SK-N-SH (cell line): ENCODE measurements around the gene RASGRF2. TPM values are rescaled to one million over a fixed set of nuclear protein-coding genes. Genes with fewer than 3 reads are reported as not detected.

Experiments
- CTCF ChIA-PET: fragments of 300-600, 350-600 bp; formaldehyde crosslinking; extraction: SDS; loops from one replicate; lab custom pipeline; 2021; lab: Yijun Ruan, JAX
- POLR2A ChIA-PET: fragments of 350-600 bp; sonication (Branson Sonifier 250); formaldehyde crosslinking; extraction: SDS; loops from one replicate; lab custom pipeline; 2020; ENCODE audit warnings: antibody characterized with exemption, inconsistent platforms; lab: Yijun Ruan, JAX
- DNase-seq: peaks from one replicate; pipeline ENCODE4 v3.0.0; 2012
- H2AFZ ChIP-seq: fragments of 200-600 bp; sonication (generic); 2 replicates; pipeline ENCODE4 v1.8.1; 2016; ENCODE audit warnings: antibody characterized with exemption, mild to moderate bottlenecking, low read depth
- H3F3A ChIP-seq: fragments of 200-600 bp; sonication (generic); replicated peaks from 2 replicates; pipeline ENCODE3; 2016; ENCODE audit warnings: antibody characterized with exemption, mild to moderate bottlenecking; ENCODE audit not compliant: insufficient read depth
- H3K27ac ChIP-seq, 2 experiments: fragments of 200-500 bp in 1 of 2; fragments of 200-600 bp in 1 of 2; sonication (Bioruptor generic) in 1 of 2; sonication (generic), shearing (Covaris generic) in 1 of 2; 2 replicates each; pipeline versions ENCODE4 v1.5.1 to v1.6.1; 2014 to 2016; ENCODE audit warnings: low read depth in 2 of 2, inconsistent platforms in 1 of 2, low read length in 1 of 2, mild to moderate bottlenecking in 1 of 2, mixed read lengths in 1 of 2
- H3K27me3 ChIP-seq: fragments of 200-600 bp; sonication (generic), shearing (Covaris generic); 2 replicates; pipeline ENCODE4 v1.6.1; 2016; ENCODE audit warnings: mixed run types; ENCODE audit not compliant: insufficient read depth
- H3K36me3 ChIP-seq, 2 experiments: fragments of 200-500 bp in 1 of 2; fragments of 200-600 bp in 1 of 2; sonication (Bioruptor generic) in 1 of 2; sonication (generic) in 1 of 2; replicated peaks in 1 of 2; 2 replicates each; pipeline versions ENCODE3 to v1.5.1; 2014 to 2016; ENCODE audit warnings: low read length in 1 of 2, mild to moderate bottlenecking in 1 of 2; ENCODE audit not compliant: insufficient read depth in 2 of 2, control insufficient read depth in 1 of 2
- H3K4me1 ChIP-seq, 2 experiments: fragments of 200-500 bp in 1 of 2; fragments of 200-600 bp in 1 of 2; sonication (Bioruptor generic) in 1 of 2; sonication (generic), shearing (Covaris generic) in 1 of 2; 2 replicates each; pipeline versions ENCODE4 v1.5.1 to v1.6.1; 2014 to 2016; ENCODE audit warnings: low read depth in 1 of 2, low read length in 1 of 2, mixed run types in 1 of 2; ENCODE audit not compliant: insufficient read depth in 2 of 2, control insufficient read depth in 1 of 2
- H3K4me2 ChIP-seq: fragments of 200-600 bp; sonication (generic), shearing (Covaris generic); 2 replicates; pipeline ENCODE4 v1.6.1; 2017; ENCODE audit warnings: mixed run types
- H3K4me3 ChIP-seq, 2 experiments: fragments of 200-500 bp in 1 of 2; fragments of 200-600 bp in 1 of 2; sonication (Bioruptor generic) in 1 of 2; sonication (generic), shearing (Covaris generic) in 1 of 2; 2 replicates each; pipeline versions ENCODE4 v1.5.1 to v1.8.1; 2014 to 2016; ENCODE audit warnings: low read depth in 2 of 2, inconsistent platforms in 1 of 2, low read length in 1 of 2, mild to moderate bottlenecking in 1 of 2, mixed read lengths in 1 of 2, moderate library complexity in 1 of 2
- H3K79me2 ChIP-seq: fragments of 200-600 bp; sonication (generic); 2 replicates; pipeline ENCODE4 v1.8.1; 2017; ENCODE audit warnings: mild to moderate bottlenecking; ENCODE audit not compliant: insufficient read depth
- H3K9ac ChIP-seq: fragments of 200-600 bp; sonication (generic); 2 replicates; pipeline ENCODE4 v1.6.1; 2017; ENCODE audit warnings: mixed run types
- H3K9me2 ChIP-seq: fragments of 200-600 bp; sonication (generic); 2 replicates; pipeline ENCODE4 v1.6.1; 2017; ENCODE audit warnings: mixed run types
- H3K9me3 ChIP-seq: fragments of 200-600 bp; sonication (generic); 2 replicates; pipeline ENCODE4 v1.6.1; 2017; ENCODE audit warnings: mixed run types, mild to moderate bottlenecking, moderate library complexity
- H4K20me1 ChIP-seq: fragments of 200-600 bp; sonication (generic); 2 replicates; pipeline ENCODE4 v1.6.1; 2017; ENCODE audit warnings: mild to moderate bottlenecking, mixed run types; ENCODE audit not compliant: insufficient read depth
- CHD2 ChIP-seq: fragments of 150-350 bp; IDR thresholded peaks from 2 replicates; pipeline ENCODE4 v1.6.1; 2018; ENCODE audit warnings: low read length; ENCODE audit not compliant: partially characterized antibody
- FOXJ3 ChIP-seq: sonication (generic); formaldehyde crosslinking; IDR thresholded peaks from 2 replicates; pipeline ENCODE4 v1.5.1; 2020; ENCODE audit warnings: mild to moderate bottlenecking, missing genetic modification reagents
- FOXM1 ChIP-seq: IDR thresholded peaks from 2 replicates; pipeline ENCODE4 v1.4.0; 2012; ENCODE audit warnings: low read depth, mild to moderate bottlenecking
- GATA2 ChIP-seq: sonication (generic); formaldehyde crosslinking; IDR thresholded peaks from 2 replicates; pipeline ENCODE4 v1.5.0; 2020; ENCODE audit warnings: mild to moderate bottlenecking, missing genetic modification reagents
- JUND ChIP-seq: IDR thresholded peaks from 2 replicates; pipeline ENCODE4 v1.4.0; 2012
- MXI1 ChIP-seq: IDR thresholded peaks from 2 replicates; pipeline ENCODE4 v1.6.1; 2012; ENCODE audit warnings: mild to moderate bottlenecking, low read depth, low read length, improper control_type of control experiment
- NRF1 ChIP-seq: IDR thresholded peaks from 2 replicates; pipeline ENCODE4 v1.6.1; 2012; ENCODE audit warnings: low read depth, mild to moderate bottlenecking, low read length
- SIN3A ChIP-seq: IDR thresholded peaks from 2 replicates; pipeline ENCODE4 v1.6.1; 2012; ENCODE audit warnings: low read depth, mild to moderate bottlenecking, low read length, moderate library complexity, borderline replicate concordance
- TCF12 ChIP-seq: IDR thresholded peaks from 2 replicates; pipeline ENCODE4 v1.4.0; 2012
- TEAD4 ChIP-seq: IDR thresholded peaks from 2 replicates; pipeline ENCODE4 v1.4.0; 2012; ENCODE audit warnings: mild to moderate bottlenecking, borderline replicate concordance; ENCODE audit not compliant: insufficient read depth
- YY1 ChIP-seq: IDR thresholded peaks from 2 replicates; pipeline ENCODE4 v1.4.0; 2012; ENCODE audit warnings: low read depth, mild to moderate bottlenecking
- WGBS: methylation state at CpG from one replicate; pipeline ENCODE4 v1.1.6; 2017; ENCODE audit warnings: low lambda C conversion rate; 5-methylcytosine and 5-hydroxymethylcytosine counted together
- polyA plus RNA-seq, 3 experiments: library from polyadenylated mRNA; depleted of rRNA; stranded (reverse); fragments of >200 nt; gene quantifications; 2 replicates each; pipeline ENCODE4 v1.2.3, GENCODE V29; 2012
- TF ChIP-seq, protein P1 (sequence below): fragments of 200-600 bp; sonication (generic); IDR thresholded peaks from 2 replicates; pipeline ENCODE4 v1.6.1; 2017; ENCODE audit warnings: antibody characterized with exemption, mild to moderate bottlenecking, moderate library complexity
- TF ChIP-seq, protein P2 (sequence below): IDR thresholded peaks from 2 replicates; pipeline ENCODE4 v1.4.0; 2012; ENCODE audit warnings: low read depth, borderline replicate concordance
- TF ChIP-seq, protein P3 (sequence below): IDR thresholded peaks from 2 replicates; pipeline ENCODE4 v1.4.0; 2012; ENCODE audit warnings: low read depth, borderline replicate concordance
- TF ChIP-seq, protein P4 (sequence below): IDR thresholded peaks from 2 replicates; pipeline ENCODE4 v1.6.1; 2012; ENCODE audit warnings: mild to moderate bottlenecking, low read depth, low read length, moderate library complexity
- TF ChIP-seq, protein P5 (sequence below): fragments of 150-350 bp; IDR thresholded peaks from 2 replicates; pipeline ENCODE4 v1.6.1; 2016; ENCODE audit warnings: mild to moderate bottlenecking, low read depth, low read length

The RASGRF2 gene
- polyA plus RNA-seq, 1 of the 3 experiments (the other 2 are of a cell fraction), result under 0.01 TPM

DNA sequence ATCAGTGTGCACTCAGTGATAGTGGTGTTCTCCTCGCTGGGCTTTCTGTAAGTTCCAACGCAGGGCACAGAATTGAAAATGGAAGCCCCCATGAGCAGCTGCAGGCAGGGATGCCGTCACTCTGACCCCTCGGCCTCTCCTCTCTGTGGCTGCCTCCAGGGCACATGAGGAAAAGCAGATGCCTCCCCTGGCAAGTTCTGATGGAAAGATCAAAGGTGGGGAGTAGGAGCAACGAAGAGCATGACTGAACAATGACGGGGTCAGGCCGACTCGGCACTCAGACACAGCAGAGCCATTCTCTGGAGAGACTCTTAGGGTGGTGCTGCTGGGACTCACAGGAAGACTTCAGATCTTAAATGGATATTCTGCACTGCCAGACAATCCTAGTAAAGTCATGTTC is 207.4 kb downstream of the RASGRF2 start (continued):
- TF ChIP-seq, protein P1, sequence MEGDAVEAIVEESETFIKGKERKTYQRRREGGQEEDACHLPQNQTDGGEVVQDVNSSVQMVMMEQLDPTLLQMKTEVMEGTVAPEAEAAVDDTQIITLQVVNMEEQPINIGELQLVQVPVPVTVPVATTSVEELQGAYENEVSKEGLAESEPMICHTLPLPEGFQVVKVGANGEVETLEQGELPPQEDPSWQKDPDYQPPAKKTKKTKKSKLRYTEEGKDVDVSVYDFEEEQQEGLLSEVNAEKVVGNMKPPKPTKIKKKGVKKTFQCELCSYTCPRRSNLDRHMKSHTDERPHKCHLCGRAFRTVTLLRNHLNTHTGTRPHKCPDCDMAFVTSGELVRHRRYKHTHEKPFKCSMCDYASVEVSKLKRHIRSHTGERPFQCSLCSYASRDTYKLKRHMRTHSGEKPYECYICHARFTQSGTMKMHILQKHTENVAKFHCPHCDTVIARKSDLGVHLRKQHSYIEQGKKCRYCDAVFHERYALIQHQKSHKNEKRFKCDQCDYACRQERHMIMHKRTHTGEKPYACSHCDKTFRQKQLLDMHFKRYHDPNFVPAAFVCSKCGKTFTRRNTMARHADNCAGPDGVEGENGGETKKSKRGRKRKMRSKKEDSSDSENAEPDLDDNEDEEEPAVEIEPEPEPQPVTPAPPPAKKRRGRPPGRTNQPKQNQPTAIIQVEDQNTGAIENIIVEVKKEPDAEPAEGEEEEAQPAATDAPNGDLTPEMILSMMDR, result no peak
- TF ChIP-seq, all 33 proteins: peak for 0

DNA sequence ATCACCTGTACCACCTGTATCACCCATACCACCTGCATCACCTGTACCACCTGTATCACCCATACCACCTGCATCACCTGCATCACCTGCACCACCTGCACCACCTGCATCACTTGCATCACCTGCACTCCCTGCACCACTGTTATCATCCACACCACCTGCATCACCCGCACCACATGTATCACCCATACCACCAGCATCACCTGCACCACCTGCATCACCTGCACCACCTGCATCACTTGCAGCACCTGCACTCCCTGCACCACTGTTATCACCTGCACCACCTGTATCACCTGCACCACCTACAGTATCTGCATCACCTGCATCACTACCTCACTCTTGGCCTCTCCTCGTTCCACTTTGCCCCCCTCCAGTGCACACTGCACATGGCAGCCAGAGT is 209.8 kb downstream of the RASGRF2 start:
- Histone ChIP-seq H3K9ac (no peak overlapping the region), H3K27ac (no peak overlapping the region), H3K9me2 (no peaks in the 10 kb centered on the region), H3K4me3 (no peak overlapping the region), H3K9me3 (no peaks in the 10 kb centered on the region), H3K4me2 (no peak overlapping the region), H4K20me1 (no peaks in the 10 kb centered on the region), H3K4me1 (peaks cover 0 to 13% of the 10 kb centered on the region in 2 experiments; a peak in 1 of 4 replicates), H3K36me3 (no peaks in the 10 kb centered on the region), H2AFZ (no peak overlapping the region), H3K27me3 (no peaks in the 10 kb centered on the region), H3K79me2 (no peaks in the 10 kb centered on the region), H3F3A (no peaks in the 10 kb centered on the region)
- no peak for DNase-seq
- WGBS, result 59% methylated on average over 2 of the region's 2 CpGs
- TF ChIP-seq TEAD4 (no peak), CHD2 (no peak), SIN3A (no peak), NRF1 (no peak)
- TF ChIP-seq, protein P2, sequence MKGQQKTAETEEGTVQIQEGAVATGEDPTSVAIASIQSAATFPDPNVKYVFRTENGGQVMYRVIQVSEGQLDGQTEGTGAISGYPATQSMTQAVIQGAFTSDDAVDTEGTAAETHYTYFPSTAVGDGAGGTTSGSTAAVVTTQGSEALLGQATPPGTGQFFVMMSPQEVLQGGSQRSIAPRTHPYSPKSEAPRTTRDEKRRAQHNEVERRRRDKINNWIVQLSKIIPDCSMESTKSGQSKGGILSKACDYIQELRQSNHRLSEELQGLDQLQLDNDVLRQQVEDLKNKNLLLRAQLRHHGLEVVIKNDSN, result no peak
- ChIA-PET POLR2A (no interaction called here), CTCF (no interaction called here)

DNA sequence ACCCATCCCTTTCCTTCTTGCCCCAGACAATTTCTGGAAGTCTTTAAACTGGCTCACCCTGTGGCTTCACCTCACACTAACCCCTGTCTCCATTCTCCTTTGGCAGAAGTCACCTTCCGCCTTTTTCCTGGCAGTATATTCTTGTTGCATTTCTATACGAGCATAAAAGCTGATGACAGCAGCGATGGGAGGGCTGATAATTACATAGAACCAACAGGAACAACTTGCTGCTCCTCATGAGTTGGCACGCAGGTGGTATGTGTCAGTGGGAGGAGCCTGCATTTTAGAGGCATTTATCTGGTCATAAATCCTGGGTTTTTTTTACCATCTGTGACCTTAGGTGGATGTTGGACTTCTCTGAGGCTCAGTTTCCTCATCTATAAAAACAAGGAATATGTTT is 211.6 kb downstream of the RASGRF2 start:
- no peak overlapping the region for H3K4me3 ChIP-seq
- no peak for DNase-seq
- ChIA-PET CTCF (no interaction called here), POLR2A (no interaction called here)
- no peak overlapping the region for H3K4me2 ChIP-seq
- H3K79me2 ChIP-seq, result no peaks in the 10 kb centered on the region
- no peaks in the 10 kb centered on the region for H3K36me3 ChIP-seq
- 62% methylated on average over 4 of the region's 4 CpGs for WGBS
- H3K27ac ChIP-seq, result no peak overlapping the region
- H3F3A ChIP-seq, result no peaks in the 10 kb centered on the region
- H3K9ac ChIP-seq, result no peak overlapping the region
- H2AFZ ChIP-seq, result no peak overlapping the region
- no peaks in the 10 kb centered on the region for H4K20me1 ChIP-seq
- peaks cover 0 to 12% of the 10 kb centered on the region in 2 experiments; a peak in 1 of 4 replicates for H3K4me1 ChIP-seq
- H3K9me2 ChIP-seq, result no peaks in the 10 kb centered on the region
- no peaks in the 10 kb centered on the region for H3K27me3 ChIP-seq
- H3K9me3 ChIP-seq, result no peaks in the 10 kb centered on the region
- no peak for TF ChIP-seq FOXM1
- TF ChIP-seq TCF12, result no peak
- no peak for TF ChIP-seq JUND
- TF ChIP-seq, protein P2, result no peak
- TF ChIP-seq YY1, result no peak
- TF ChIP-seq MXI1, result no peak
- TF ChIP-seq GATA2 (CRISPR knock-in tag), result no peak
- TF ChIP-seq, protein P3, sequence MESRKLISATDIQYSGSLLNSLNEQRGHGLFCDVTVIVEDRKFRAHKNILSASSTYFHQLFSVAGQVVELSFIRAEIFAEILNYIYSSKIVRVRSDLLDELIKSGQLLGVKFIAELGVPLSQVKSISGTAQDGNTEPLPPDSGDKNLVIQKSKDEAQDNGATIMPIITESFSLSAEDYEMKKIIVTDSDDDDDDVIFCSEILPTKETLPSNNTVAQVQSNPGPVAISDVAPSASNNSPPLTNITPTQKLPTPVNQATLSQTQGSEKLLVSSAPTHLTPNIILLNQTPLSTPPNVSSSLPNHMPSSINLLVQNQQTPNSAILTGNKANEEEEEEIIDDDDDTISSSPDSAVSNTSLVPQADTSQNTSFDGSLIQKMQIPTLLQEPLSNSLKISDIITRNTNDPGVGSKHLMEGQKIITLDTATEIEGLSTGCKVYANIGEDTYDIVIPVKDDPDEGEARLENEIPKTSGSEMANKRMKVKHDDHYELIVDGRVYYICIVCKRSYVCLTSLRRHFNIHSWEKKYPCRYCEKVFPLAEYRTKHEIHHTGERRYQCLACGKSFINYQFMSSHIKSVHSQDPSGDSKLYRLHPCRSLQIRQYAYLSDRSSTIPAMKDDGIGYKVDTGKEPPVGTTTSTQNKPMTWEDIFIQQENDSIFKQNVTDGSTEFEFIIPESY, result no peak
- no peak for TF ChIP-seq FOXJ3 (CRISPR knock-in tag)
- TF ChIP-seq, protein P4, sequence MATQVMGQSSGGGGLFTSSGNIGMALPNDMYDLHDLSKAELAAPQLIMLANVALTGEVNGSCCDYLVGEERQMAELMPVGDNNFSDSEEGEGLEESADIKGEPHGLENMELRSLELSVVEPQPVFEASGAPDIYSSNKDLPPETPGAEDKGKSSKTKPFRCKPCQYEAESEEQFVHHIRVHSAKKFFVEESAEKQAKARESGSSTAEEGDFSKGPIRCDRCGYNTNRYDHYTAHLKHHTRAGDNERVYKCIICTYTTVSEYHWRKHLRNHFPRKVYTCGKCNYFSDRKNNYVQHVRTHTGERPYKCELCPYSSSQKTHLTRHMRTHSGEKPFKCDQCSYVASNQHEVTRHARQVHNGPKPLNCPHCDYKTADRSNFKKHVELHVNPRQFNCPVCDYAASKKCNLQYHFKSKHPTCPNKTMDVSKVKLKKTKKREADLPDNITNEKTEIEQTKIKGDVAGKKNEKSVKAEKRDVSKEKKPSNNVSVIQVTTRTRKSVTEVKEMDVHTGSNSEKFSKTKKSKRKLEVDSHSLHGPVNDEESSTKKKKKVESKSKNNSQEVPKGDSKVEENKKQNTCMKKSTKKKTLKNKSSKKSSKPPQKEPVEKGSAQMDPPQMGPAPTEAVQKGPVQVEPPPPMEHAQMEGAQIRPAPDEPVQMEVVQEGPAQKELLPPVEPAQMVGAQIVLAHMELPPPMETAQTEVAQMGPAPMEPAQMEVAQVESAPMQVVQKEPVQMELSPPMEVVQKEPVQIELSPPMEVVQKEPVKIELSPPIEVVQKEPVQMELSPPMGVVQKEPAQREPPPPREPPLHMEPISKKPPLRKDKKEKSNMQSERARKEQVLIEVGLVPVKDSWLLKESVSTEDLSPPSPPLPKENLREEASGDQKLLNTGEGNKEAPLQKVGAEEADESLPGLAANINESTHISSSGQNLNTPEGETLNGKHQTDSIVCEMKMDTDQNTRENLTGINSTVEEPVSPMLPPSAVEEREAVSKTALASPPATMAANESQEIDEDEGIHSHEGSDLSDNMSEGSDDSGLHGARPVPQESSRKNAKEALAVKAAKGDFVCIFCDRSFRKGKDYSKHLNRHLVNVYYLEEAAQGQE, result no peak
- no peak for TF ChIP-seq TEAD4
- TF ChIP-seq, protein P5, sequence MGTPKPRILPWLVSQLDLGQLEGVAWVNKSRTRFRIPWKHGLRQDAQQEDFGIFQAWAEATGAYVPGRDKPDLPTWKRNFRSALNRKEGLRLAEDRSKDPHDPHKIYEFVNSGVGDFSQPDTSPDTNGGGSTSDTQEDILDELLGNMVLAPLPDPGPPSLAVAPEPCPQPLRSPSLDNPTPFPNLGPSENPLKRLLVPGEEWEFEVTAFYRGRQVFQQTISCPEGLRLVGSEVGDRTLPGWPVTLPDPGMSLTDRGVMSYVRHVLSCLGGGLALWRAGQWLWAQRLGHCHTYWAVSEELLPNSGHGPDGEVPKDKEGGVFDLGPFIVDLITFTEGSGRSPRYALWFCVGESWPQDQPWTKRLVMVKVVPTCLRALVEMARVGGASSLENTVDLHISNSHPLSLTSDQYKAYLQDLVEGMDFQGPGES, result no peak
